Stimulated activated CD8-positive, alpha-beta memory T cell treated with anti-CD3 and anti-CD28 coated beads, Interleukin-7, amount 100 ng/mL, for 48 hours (primary cell): ENCODE results near the gene DIS3L2.
A peak's percentile ranks its signal among the peaks of the same experiment; 100 is the strongest.
"Not testable (repeated sequence)": the region's sequence is repeated elsewhere in the genome, so short reads cannot be mapped to it uniquely, and the experiment has no call there.

Experiments
- DNase-seq, 2 donors: peaks; one replicate each; pipeline ENCODE4 v3.0.0-alpha.2; 2020; ENCODE audit warnings: low read depth in 1 of 2; ENCODE audit errors: extremely low read depth in 1 of 2

The DIS3L2 gene

GRCh38 chr2:232288489-232289030 is 327.0 kb downstream of the DIS3L2 start:
- no peak for DNase-seq

DNA sequence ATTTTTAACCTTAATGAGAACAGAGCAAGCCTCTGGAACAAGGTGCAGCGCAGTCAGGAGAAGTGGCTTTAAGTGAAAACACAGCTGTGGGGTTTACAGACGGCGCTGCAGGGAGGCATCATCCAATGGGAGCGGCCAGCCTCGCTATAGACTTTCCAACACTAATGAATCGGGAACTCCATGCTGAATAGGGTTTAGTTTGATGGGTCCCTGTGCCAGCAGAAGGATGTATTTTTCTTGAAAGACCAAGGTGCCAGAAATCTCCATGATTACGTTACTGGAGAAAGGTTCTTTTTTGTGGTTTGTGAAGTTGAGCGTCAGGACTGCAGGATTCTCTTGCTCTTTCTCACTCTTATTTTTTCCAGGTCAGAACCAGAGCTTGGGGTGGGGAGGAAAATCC is 329.2 kb downstream of the DIS3L2 start:
- DNase-seq: no peak

DNA sequence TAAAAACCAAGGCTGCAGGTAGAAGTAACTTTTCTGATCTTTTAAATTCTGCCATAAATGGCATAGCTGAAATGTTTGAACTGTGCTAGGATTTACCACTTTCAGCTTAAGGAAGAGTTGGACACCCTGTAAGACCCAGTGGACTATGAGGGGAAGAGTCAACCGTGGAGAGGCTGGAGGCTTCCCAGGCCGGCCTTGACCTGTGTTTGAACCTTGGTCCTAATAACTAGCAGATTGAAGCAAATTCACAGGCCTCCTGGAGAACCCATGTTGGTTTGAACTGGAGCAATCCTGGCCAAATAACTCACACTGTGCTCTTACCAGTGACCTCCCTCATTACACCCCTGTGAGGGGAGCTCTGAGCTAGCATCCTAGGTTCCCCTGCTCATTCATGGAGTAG is 329.8 kb downstream of the DIS3L2 start:
- no peak for DNase-seq

DNA sequence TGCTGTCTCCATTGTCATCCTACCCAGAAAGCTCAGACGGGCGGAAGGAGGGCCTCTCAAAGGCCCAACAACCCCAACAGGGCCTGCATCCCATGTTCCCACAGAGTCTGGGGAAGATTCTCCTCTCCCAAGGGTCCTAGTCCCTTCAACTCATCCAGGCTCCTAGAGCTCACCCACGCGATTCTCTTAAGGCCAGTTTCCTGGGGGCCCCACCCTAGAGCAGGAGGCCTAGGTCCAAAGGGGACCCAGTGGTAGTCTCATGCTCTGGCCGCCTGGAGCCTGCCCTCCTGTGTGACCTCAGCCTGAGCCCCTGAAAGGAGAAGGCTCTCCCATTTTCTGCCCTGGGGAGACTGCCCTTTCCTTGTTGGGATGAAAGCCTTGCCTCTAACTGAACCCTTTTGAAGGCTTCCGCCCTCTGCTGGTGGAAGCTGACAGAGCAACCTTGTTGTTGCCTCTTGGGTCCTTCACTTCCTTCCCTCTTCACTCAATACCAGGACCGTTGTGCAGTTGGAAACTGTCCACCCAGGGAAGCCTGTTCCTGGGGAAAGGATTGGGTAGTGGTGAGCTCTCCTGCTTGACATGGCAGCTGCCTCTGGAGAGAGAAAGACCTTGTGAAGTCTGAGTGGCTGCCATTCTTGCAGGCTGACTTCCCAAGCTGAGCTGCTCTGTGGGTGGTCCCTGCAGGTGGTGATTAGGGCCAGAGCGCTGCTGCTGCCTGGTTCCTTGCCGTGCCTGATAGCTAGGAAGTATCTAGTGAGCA is 331.1 kb downstream of the DIS3L2 start:
- DNase-seq: no peak

DNA sequence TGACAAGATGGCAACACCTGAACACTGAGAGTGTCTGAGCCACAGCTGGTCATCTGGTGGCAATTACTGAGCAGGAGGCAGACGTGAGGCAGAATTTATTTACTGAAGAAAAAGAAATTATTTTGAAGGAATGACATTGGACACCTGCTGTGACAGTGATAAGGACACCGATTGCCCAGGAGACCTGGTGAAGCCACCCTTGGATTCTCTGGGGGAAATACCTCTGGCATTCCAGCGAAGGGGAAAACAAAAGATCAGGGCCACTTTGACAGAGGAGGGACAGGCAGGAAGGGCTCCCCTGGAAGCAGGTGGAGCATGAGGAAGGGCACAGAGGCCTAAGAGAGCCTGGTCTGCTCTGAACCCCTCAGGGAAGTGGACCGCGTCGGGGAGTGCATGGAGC is 331.7 kb downstream of the DIS3L2 start:
- DNase-seq: no peak

DNA sequence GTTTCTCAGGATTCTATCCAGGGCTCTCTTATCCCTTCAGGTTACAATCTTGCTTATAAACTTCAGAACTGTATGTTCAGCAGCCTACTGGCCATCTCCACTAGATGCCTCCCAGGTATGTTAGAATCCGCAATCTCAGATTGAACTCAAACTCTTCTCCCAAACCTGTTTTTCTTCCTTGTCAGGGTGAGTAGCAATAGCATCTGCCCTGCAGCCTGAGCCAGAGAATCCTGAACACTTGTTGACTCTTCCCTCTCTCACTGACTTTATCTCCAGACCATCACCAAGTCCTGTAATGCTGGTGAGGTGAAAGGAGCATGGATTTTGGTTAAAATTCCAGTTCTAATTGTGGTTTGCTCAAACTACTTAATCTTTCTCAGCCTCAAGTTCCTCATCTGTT is 334.5 kb downstream of the DIS3L2 start:
- DNase-seq: no peak

- no peak for DNase-seq
Measured at GRCh38 chr2:232296776-232297525, 335.4 kb downstream of the DIS3L2 start.

DNA sequence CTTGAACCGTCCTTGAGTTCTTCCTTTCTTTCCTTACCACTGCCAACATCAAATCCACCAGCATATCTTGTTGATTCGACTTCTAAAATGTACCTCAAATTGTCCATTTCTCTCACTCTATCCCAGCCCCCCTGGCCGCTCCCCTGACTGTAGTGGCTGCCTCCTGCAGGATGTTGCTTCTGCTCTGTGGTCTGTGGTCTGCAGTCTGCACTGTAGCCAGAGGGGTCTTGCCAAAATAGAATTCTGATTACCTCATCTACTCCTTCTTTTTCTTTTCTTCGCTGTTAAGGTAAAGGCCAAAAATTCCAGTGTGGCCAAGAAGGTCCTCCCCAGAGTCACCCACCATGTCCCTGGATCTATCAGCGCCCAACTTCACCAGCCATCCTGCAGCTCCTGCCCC is 337.6 kb downstream of the DIS3L2 start:
- DNase-seq: no peak

DNA sequence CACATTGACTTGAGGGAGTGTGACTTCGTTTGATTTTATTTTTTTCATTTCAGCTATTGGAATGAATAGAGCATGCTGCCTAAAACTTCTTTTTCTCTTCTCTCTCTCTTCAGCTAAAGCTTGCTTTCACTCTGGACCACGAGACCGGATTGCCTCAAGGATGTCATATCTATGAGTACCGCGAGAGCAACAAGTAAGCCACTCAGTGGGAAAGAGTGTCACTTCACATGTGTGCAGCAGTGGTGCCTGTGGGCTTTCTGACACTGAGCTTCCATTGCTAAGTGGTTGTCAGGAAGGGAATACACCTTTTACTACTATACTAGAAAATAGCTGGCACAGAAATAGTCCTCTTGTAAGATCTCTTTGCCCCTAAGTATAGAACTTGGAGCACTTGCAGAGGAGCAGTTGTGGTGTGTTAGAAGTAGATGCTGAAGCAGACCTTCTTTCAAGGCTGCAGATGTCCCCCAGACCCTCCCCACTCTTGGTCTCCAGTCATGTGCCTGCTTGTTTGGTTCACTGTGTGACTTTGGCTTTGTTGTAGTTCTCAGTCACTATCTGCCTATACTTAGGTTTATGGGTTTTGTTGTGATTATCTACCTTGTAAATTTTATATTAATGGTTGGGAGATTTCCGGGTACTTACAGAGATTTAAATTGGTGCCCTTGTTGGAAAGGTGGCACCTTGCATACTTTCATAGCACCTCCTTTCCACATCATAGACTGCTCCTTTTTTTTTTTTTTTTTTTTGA is 338.6 kb downstream of the DIS3L2 start:
- no peak for DNase-seq

GRCh38 chr2:232300894-232301387 is 339.4 kb downstream of the DIS3L2 start:
- no peak for DNase-seq

GRCh38 chr2:232304236-232304635 is 342.7 kb downstream of the DIS3L2 start:
- DNase-seq: no peak

- DNase-seq: no peak
Measured at GRCh38 chr2:232306741-232307305, 345.3 kb downstream of the DIS3L2 start.

DNA sequence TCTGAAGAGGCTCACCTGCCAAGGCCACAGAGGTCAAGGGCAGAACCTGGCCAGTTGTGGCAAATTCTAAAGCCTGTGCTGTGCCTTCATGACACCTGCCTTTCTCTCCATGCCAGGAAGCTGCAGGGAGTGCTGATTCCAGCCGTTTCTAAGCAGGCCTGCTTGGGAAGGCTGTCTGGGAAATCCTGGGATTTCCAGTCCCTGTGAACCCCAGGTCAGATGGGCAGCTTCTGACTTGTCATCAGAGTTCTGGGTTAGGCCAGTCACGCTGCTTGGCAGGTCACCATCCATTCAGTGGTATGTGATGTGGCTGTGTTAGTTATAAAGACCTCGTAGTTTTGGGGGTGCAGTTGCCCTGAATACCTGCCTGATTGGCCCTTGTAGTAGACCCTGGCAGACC is 346.3 kb downstream of the DIS3L2 start:
- DNase-seq: no peak

- DNase-seq: no peak
Measured at GRCh38 chr2:232308986-232309385, 347.5 kb downstream of the DIS3L2 start.

DNA sequence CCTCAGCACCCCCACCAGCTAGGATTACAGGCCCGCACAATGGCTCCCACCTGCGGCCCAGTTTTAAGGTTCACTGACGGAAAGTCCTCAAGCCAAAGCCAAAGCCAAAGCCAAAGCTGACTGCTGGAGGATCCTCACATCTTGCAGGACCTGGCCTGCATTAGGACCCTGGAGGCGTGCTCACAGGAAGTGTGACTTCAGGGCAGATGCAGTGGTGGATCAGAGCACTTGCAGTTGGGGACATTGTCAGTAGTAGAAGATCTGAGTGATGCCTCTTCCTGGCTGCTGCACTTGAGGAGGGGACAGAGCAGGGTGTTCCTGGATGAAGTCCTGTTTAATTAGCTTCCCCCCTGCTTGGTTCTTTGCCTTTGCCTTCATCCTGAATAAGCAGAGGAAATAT is 348.1 kb downstream of the DIS3L2 start:
- DNase-seq: no peak

GRCh38 chr2:232310121-232310520 is 348.6 kb downstream of the DIS3L2 start:
- DNase-seq: no peak

- DNase-seq: no peak
Measured at GRCh38 chr2:232310696-232311095, 349.2 kb downstream of the DIS3L2 start.

GRCh38 chr2:232313645-232314044 is 352.1 kb downstream of the DIS3L2 start:
- not testable (repeated sequence) for DNase-seq

- DNase-seq: peak; percentile 43 to 76
Measured at GRCh38 chr2:232315049-232315922, 353.8 kb downstream of the DIS3L2 start.

GRCh38 chr2:232315923-232316299 is 354.4 kb downstream of the DIS3L2 start:
- no peak for DNase-seq
